Measurements from ENCODE around the gene KCTD7. TPM values are rescaled to one million over a fixed set of nuclear protein-coding genes. Genes with fewer than 3 reads are reported as not detected.

KCTD7 gene
- total and polyA plus RNA-seq, 4 donors: 1.4 to 5.1 (median 2.9) TPM

- TF ChIP-seq HNF4A (conservative IDR thresholded peaks at IDR 0.05) (no peak), RXRA (IDR thresholded peaks at IDR 0.05) (no peak), NR2F2 (IDR thresholded peaks at IDR 0.05) (no peak), CTCF (IDR thresholded peaks at IDR 0.05; ENCODE audit: low read depth, low read length, missing input control) (no peak), EGR1 (IDR thresholded peaks at IDR 0.05; ENCODE audit: low read depth in 2 of 2) (no peak), HNF4G (IDR thresholded peaks at IDR 0.05) (no peak), FOXA2 (IDR thresholded peaks at IDR 0.05) (no peak), GABPA (IDR thresholded peaks at IDR 0.05 in 1 of 2, conservative IDR thresholded peaks at IDR 0.05 in 1 of 2) (no peak), SP1 (IDR thresholded peaks at IDR 0.05) (no peak), RAD21 (IDR thresholded peaks at IDR 0.05) (no peak), FOXA1 (IDR thresholded peaks at IDR 0.05) (no peak), REST (IDR thresholded peaks at IDR 0.05) (no peak), ZBTB33 (IDR thresholded peaks at IDR 0.05) (no peak), YY1 (IDR thresholded peaks at IDR 0.05) (no peak), TAF1 (conservative IDR thresholded peaks at IDR 0.05) (no peak), JUND (IDR thresholded peaks at IDR 0.05) (no peak), MAX (IDR thresholded peaks at IDR 0.05) (no peak), ATF3 (IDR thresholded peaks at IDR 0.05) (no peak)
- no peak for DNase-seq (ENCODE audit: low spot score)
- no peaks in the 10 kb centered on the region for H3K27me3 ChIP-seq (ENCODE audit: control insufficient read depth in 4 of 4, insufficient read depth in 4 of 4, low read length in 3 of 4)
- H3K36me3 ChIP-seq (ENCODE audit: control insufficient read depth in 4 of 4, insufficient read depth in 3 of 4, low read depth in 1 of 4, low read length in 3 of 4): no peaks in the 10 kb centered on the region
- H3K9me3 ChIP-seq (ENCODE audit: control insufficient read depth in 4 of 4, low read length in 3 of 4): no peaks in the 10 kb centered on the region
- H3K9ac ChIP-seq (ENCODE audit: low read depth in 1 of 2, low read length in 2 of 2): no peak overlapping the region
- 92% methylated on average over 16 of the region's 16 CpGs for WGBS
- H3K4me1 ChIP-seq (ENCODE audit: control insufficient read depth in 4 of 4, insufficient read depth in 4 of 4, low read length in 3 of 4): no peaks in the 10 kb centered on the region
- H3K27ac ChIP-seq (ENCODE audit: low read depth in 1 of 2, low read length in 2 of 2): no peak overlapping the region
- H3K4me3 ChIP-seq (ENCODE audit: low read depth in 1 of 3, low read length in 3 of 3): no peak overlapping the region
These were observed 34.1 kb downstream of the KCTD7 start for GRCh38 chr7:66662646-66663264.
